Measurements from ENCODE around the gene AUTS2. TPM values are rescaled to one million over a fixed set of nuclear protein-coding genes. Genes with fewer than 3 reads are reported as not detected.

The AUTS2 gene
- total and polyA plus RNA-seq, 2 of the 8 experiments (the other 6 are each of a cell fraction or from before 2014, with no cell fraction given): 25.9 to 101 TPM

DNA sequence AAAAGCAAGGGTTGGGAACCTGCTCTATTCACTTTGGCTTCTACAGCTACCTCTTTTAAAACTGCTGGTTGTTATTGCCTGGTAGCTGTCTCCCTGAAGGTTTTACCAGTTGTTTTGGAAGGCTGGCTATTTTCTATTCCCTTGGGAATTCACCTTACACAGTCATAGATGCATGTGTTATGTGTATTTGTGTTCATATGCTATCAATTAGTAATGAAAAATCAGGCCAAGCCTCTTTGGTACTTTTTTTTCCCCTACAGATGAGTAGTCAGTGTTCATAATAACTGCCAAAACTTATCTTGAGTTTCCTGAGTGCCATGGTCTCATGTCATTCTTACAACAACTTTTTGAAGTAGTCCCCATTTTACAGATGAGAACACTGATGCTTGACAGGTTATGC is 795.7 kb downstream of the AUTS2 start:
- no peaks in the 10 kb centered on the region for H3K79me1 ChIP-seq (ENCODE audit: low read depth, low read length)
- H3K27ac ChIP-seq (ENCODE audit: low read depth, low read length): no peak overlapping the region
- ChIA-PET POLR2A (ENCODE audit: partially characterized antibody) (no interaction called here), CTCF (ENCODE audit: partially characterized antibody) (no interaction called here)
- no peaks in the 10 kb centered on the region for H3K36me3 ChIP-seq (ENCODE audit: control insufficient read depth in 2 of 4, insufficient read depth in 4 of 4, low read length in 3 of 4)
- H3K56ac ChIP-seq (replicated peaks; ENCODE audit: insufficient read length, low read depth, low read length): no peak overlapping the region
- no peak overlapping the region for H3K18ac ChIP-seq (ENCODE audit: extremely low read depth, low read length)
- H3K9me3 ChIP-seq (ENCODE audit: insufficient read depth in 2 of 2, low read depth in 1 of 2, low read length in 1 of 2): no peaks in the 10 kb centered on the region
- no peak overlapping the region for H2BK120ac ChIP-seq (replicated peaks; ENCODE audit: low read depth, low read length)
- H2AFZ ChIP-seq (ENCODE audit: low read length): no peak overlapping the region
- H3K79me2 ChIP-seq (ENCODE audit: control insufficient read depth in 1 of 2, insufficient read depth in 2 of 2, low read length in 2 of 2): no peaks in the 10 kb centered on the region
- H3K4ac ChIP-seq (replicated peaks; ENCODE audit: insufficient read length, low read depth, low read length): no peak overlapping the region
- no peak overlapping the region for H2BK15ac ChIP-seq (ENCODE audit: low read length)
- no peak for DNase-seq (ENCODE audit: low read depth in 1 of 2, low spot score in 2 of 2)
- H4K8ac ChIP-seq (ENCODE audit: extremely low read depth, insufficient read depth, low read length): no peak overlapping the region
- no peaks in the 10 kb centered on the region for H4K20me1 ChIP-seq (replicated peaks in 1 of 2; ENCODE audit: control insufficient read depth in 1 of 2, insufficient read depth in 2 of 2, low read length in 2 of 2)
- no peak for FAIRE-seq
- no peak overlapping the region for H2BK20ac ChIP-seq (ENCODE audit: low read length)
- H3K4me2 ChIP-seq (ENCODE audit: insufficient read depth in 1 of 2, low read depth in 2 of 2, low read length in 2 of 2): no peak overlapping the region
- no peak overlapping the region for H4K91ac ChIP-seq (replicated peaks; ENCODE audit: insufficient read length, low read length)
- no peak overlapping the region for H3K14ac ChIP-seq (ENCODE audit: insufficient read length)
- no peak overlapping the region for H3K9ac ChIP-seq (replicated peaks in 1 of 4; ENCODE audit: extremely low read depth in 1 of 4, low read depth in 3 of 4, low read length in 3 of 4)
- no peak overlapping the region for H2BK12ac ChIP-seq (ENCODE audit: low read depth, low read length)
- no peak overlapping the region for H2AK5ac ChIP-seq (ENCODE audit: low read depth, low read length)
- H4K5ac ChIP-seq (ENCODE audit: insufficient read length, low read depth, low read length): no peak overlapping the region
- H3K27me3 ChIP-seq (replicated peaks in 1 of 4; ENCODE audit: control insufficient read depth in 3 of 4, extremely low read depth in 1 of 4, insufficient read depth in 3 of 4, low read length in 3 of 4): no peaks in the 10 kb centered on the region; a peak in 1 of 7 replicates
- H2BK5ac ChIP-seq (ENCODE audit: low read depth, low read length): no peak overlapping the region
- no peak overlapping the region for H3K4me3 ChIP-seq (ENCODE audit: extremely low read depth in 1 of 4, insufficient read depth in 2 of 4, low read depth in 3 of 4, low read length in 4 of 4)
- no peak overlapping the region for H3K23ac ChIP-seq (ENCODE audit: insufficient read length)
- H3K4me1 ChIP-seq (replicated peaks in 1 of 4; ENCODE audit: control insufficient read depth in 3 of 4, insufficient read depth in 4 of 4, low read length in 3 of 4): peaks cover 0 to 7% (median 2%) of the 10 kb centered on the region in 4 experiments; a peak in 1 of 7 replicates
- no peaks in the 10 kb centered on the region for H3K23me2 ChIP-seq (ENCODE audit: low read depth, low read length)
- TF ChIP-seq, protein P1, sequence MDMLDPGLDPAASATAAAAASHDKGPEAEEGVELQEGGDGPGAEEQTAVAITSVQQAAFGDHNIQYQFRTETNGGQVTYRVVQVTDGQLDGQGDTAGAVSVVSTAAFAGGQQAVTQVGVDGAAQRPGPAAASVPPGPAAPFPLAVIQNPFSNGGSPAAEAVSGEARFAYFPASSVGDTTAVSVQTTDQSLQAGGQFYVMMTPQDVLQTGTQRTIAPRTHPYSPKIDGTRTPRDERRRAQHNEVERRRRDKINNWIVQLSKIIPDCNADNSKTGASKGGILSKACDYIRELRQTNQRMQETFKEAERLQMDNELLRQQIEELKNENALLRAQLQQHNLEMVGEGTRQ (IDR thresholded peaks at IDR 0.05; ENCODE audit: low read length): no peak
- TF ChIP-seq EGR1 (IDR thresholded peaks at IDR 0.05; ENCODE audit: borderline replicate concordance, low read depth, low read length) (no peak), POLR2AphosphoS5 (IDR thresholded peaks at IDR 0.05; ENCODE audit: low read depth, low read length) (no peak), KDM5A (IDR thresholded peaks at IDR 0.05; ENCODE audit: low read length) (no peak), FOSL1 (IDR thresholded peaks at IDR 0.05; ENCODE audit: insufficient read depth, low read depth, low read length) (no peak), SIRT6 (IDR thresholded peaks at IDR 0.05; ENCODE audit: low read length) (no peak), GTF2F1 (IDR thresholded peaks at IDR 0.05; ENCODE audit: borderline replicate concordance, low read depth, low read length) (no peak), EP300 (IDR thresholded peaks at IDR 0.05; ENCODE audit: borderline replicate concordance in 1 of 2, low read depth in 2 of 2, low read length in 2 of 2) (no peak), POLR2A (IDR thresholded peaks at IDR 0.05; ENCODE audit: control extremely low read depth in 1 of 2, low read depth in 2 of 2, low read length in 2 of 2) (no peak), ZNF274 (IDR thresholded peaks at IDR 0.05; ENCODE audit: borderline replicate concordance, extremely low read depth, low read length) (no peak), RXRA (IDR thresholded peaks at IDR 0.05; ENCODE audit: insufficient read depth, low read depth, low read length) (no peak), CEBPB (IDR thresholded peaks at IDR 0.05; ENCODE audit: low read depth, low read length) (no peak), CREB1 (IDR thresholded peaks at IDR 0.05) (no peak), RFX5 (IDR thresholded peaks at IDR 0.05; ENCODE audit: borderline replicate concordance, low read depth, low read length) (no peak)
- TF ChIP-seq, protein P2, sequence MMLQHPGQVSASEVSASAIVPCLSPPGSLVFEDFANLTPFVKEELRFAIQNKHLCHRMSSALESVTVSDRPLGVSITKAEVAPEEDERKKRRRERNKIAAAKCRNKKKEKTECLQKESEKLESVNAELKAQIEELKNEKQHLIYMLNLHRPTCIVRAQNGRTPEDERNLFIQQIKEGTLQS (IDR thresholded peaks at IDR 0.05; ENCODE audit: insufficient read depth, low read depth, low read length): no peak
